NCI-H1417 treated with DMSO at 0.1 percent for 48 hours (cell line): ENCODE measurements around the gene SYP.
"Not testable (repeated sequence)": the region's sequence is repeated elsewhere in the genome, so short reads cannot be mapped to it uniquely, and the experiment has no call there.

Experiments
- DNase-seq: peaks from one replicate; lab custom pipeline; 2025; lab: John Stamatoyannopoulos, UW

Gene SYP

GRCh38 chrX:49166914-49167739 is 32.9 kb downstream of the SYP start:
- no peak for DNase-seq

- no peak for DNase-seq
Observed at GRCh38 chrX:49165901-49166881, 33.8 kb downstream of the SYP start.

GRCh38 chrX:49164589-49165360 is 35.2 kb downstream of the SYP start:
- no peak for DNase-seq

GRCh38 chrX:49163555-49164419 is 36.2 kb downstream of the SYP start:
- no peak for DNase-seq

- no peak for DNase-seq
Observed at GRCh38 chrX:49162620-49163019, 37.4 kb downstream of the SYP start, which contains the start of gene MAGIX. MAGIX (plus strand) TSS chrX:49162758; CDS start chrX:49162890, 132 bp downstream.

GRCh38 chrX:49161632-49162031 is 38.4 kb downstream of the SYP start:
- no peak for DNase-seq

GRCh38 chrX:49160908-49161307 is 39.1 kb downstream of the SYP start:
- no peak for DNase-seq

- DNase-seq: no peak
Observed at GRCh38 chrX:49157194-49157593, 42.8 kb downstream of the SYP start.

- peak; percentile 42 for DNase-seq
Observed at GRCh38 chrX:49155900-49156837, 43.8 kb downstream of the SYP start.

- DNase-seq: no peak
Observed at GRCh38 chrX:49155243-49155899, 44.6 kb downstream of the SYP start.

- no peak for DNase-seq
Observed at GRCh38 chrX:49153467-49153866, 46.5 kb downstream of the SYP start.

- not testable (repeated sequence) for DNase-seq
Observed at GRCh38 chrX:49149291-49149690, 50.7 kb downstream of the SYP start.

- not testable (repeated sequence) for DNase-seq
Observed at GRCh38 chrX:49148390-49149100, 51.4 kb downstream of the SYP start.

- no peak for DNase-seq
Observed at GRCh38 chrX:49147936-49148335, 52.1 kb downstream of the SYP start.

- DNase-seq: no peak
Observed at GRCh38 chrX:49147282-49147681, 52.7 kb downstream of the SYP start.

GRCh38 chrX:49143154-49143553 is 56.8 kb downstream of the SYP start:
- DNase-seq: not testable (repeated sequence)

GRCh38 chrX:49142264-49142663 is 57.7 kb downstream of the SYP start:
- DNase-seq: not testable (repeated sequence)

GRCh38 chrX:49139713-49140112 is 60.3 kb downstream of the SYP start:
- DNase-seq: no peak
